Neural crest cell (in vitro differentiated cells): ENCODE data around the gene ASXL3. TPM values are rescaled to one million over a fixed set of nuclear protein-coding genes. Genes with fewer than 3 reads are reported as not detected.

Experiments
- DNase-seq: peaks from one replicate; pipeline ENCODE4 v3.0.0; 2021; ENCODE audit warnings: low read depth, mixed read lengths, low spot score
- H3K27ac Mint-ChIP-seq: one replicate; pipeline ENCODE4 v1.8.0; 2021; ENCODE audit warnings: mild to moderate bottlenecking, mixed read lengths; ENCODE audit not compliant: unreplicated experiment
- H3K27me3 Mint-ChIP-seq: 2 replicates; pipeline ENCODE4 v1.8.0; 2021; ENCODE audit warnings: low read depth, mild to moderate bottlenecking, mixed read lengths
- H3K36me3 Mint-ChIP-seq: 2 replicates; pipeline ENCODE4 v1.8.0; 2021; ENCODE audit warnings: low read depth, mild to moderate bottlenecking, mixed read lengths
- H3K4me1 Mint-ChIP-seq: 2 replicates; pipeline ENCODE4 v1.8.0; 2021; ENCODE audit warnings: mixed read lengths
- H3K4me3 Mint-ChIP-seq: one replicate; pipeline ENCODE4 v1.8.0; 2021; ENCODE audit warnings: mild to moderate bottlenecking, mixed read lengths
- H3K9me3 Mint-ChIP-seq: 2 replicates; pipeline ENCODE4 v1.8.0; 2021; ENCODE audit warnings: mixed read lengths
- total RNA-seq: library from RNA; stranded (reverse); gene quantifications from 2 replicates; pipeline ENCODE4 v1.2.1, GENCODE V29; 2021
- TF ChIP-seq, protein P1 (sequence below): fragments of 200-600 bp; sonication (generic); conservative IDR thresholded peaks from 2 replicates; pipeline ENCODE4 v1.5.0; 2021; ENCODE audit warnings: antibody characterized with exemption, mild to moderate bottlenecking

The ASXL3 gene
- total RNA-seq, 1 donor from 2014 or later, result 14.5 TPM

DNA sequence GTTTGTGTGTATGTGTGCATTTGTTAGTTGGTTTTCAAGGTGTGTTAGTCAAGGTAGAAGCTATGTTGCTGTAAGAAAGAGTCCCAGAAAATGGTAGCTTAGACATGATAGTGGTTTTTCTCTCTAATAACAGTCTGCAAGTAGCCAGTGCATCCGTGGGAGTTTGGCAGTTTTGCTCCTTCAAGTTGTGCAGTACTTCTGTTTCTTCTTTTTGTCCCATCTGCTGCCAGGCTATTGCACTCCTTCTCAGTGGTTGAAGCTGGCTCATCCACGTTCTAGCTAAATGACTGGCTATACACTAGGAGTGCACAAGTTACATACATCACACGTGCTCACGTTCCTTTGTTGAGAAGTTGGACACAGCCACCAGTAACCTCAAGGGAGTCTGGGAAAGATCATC lies 134.7 kb downstream of the ASXL3 start:
- peaks cover 7% of the 10 kb centered on the region for H3K36me3 Mint-ChIP-seq
- H3K27ac Mint-ChIP-seq, result no peak overlapping the region
- peaks cover 33% of the 10 kb centered on the region for H3K4me1 Mint-ChIP-seq
- H3K4me3 Mint-ChIP-seq, result no peak overlapping the region
- no peak for DNase-seq
- TF ChIP-seq, protein P1, sequence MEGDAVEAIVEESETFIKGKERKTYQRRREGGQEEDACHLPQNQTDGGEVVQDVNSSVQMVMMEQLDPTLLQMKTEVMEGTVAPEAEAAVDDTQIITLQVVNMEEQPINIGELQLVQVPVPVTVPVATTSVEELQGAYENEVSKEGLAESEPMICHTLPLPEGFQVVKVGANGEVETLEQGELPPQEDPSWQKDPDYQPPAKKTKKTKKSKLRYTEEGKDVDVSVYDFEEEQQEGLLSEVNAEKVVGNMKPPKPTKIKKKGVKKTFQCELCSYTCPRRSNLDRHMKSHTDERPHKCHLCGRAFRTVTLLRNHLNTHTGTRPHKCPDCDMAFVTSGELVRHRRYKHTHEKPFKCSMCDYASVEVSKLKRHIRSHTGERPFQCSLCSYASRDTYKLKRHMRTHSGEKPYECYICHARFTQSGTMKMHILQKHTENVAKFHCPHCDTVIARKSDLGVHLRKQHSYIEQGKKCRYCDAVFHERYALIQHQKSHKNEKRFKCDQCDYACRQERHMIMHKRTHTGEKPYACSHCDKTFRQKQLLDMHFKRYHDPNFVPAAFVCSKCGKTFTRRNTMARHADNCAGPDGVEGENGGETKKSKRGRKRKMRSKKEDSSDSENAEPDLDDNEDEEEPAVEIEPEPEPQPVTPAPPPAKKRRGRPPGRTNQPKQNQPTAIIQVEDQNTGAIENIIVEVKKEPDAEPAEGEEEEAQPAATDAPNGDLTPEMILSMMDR, result no peak
- H3K27me3 Mint-ChIP-seq, result no peaks in the 10 kb centered on the region
- H3K9me3 Mint-ChIP-seq, result no peaks in the 10 kb centered on the region

DNA sequence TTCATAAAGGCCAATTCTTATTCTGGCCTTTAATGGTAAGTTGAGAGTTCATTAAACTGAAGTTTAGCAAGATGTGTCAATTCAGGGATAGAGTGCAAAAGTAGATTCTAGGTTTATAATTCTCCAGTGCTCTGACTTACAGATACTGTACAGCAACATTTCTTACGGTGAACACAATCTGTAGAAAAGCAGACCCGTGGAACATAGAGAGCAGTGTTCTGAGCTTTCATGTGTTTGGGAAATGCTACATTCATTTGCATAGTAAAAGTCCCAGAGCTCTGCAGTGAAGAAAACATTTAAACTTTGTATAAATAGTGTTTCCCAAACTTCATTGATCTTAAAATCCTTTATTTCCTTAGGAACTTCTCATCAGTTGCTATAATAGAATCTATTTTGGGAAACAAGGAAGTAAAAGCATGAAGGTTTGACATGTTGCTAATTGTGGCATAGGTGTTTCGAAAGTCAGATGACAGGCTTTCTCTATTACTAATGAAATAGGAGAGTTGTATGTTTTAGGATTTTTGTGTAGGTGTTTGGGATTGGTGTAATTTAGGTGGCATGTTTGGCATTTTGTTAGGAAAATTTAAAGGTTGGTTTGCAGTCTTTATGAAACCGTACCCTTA lies 138.2 kb downstream of the ASXL3 start:
- Mint-ChIP-seq H3K4me1 (peaks cover 33% of the 10 kb centered on the region), H3K36me3 (peaks cover 7% of the 10 kb centered on the region), H3K27me3 (no peaks in the 10 kb centered on the region), H3K9me3 (peaks cover 3% of the 10 kb centered on the region), H3K4me3 (no peak overlapping the region), H3K27ac (no peak overlapping the region)
- no peak for DNase-seq
- TF ChIP-seq, protein P1, result no peak

DNA sequence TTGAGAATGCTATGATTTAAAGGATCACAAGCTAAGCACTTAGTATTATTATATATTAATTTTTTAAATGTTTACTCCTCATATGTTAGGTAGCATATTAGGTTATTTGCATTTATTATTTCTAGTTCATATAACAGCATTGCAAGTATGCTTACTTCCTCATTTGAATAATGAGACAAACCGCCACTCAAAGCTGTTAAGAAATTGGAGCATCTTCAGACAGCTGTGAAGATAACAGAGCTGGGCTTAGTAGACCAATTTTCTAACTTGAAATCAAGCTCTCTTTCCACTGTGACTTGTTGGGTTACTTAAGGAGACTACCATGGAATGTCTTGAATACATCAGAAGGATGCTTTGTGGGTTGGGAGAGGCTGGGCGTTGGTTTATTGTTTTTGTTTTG lies 139.3 kb downstream of the ASXL3 start:
- Mint-ChIP-seq H3K36me3 (peaks cover 10% of the 10 kb centered on the region), H3K4me3 (no peak overlapping the region), H3K27me3 (no peaks in the 10 kb centered on the region), H3K9me3 (peaks cover 7% of the 10 kb centered on the region), H3K27ac (no peak overlapping the region), H3K4me1 (peaks cover 33% of the 10 kb centered on the region)
- no peak for DNase-seq
- TF ChIP-seq, protein P1, result no peak

DNA sequence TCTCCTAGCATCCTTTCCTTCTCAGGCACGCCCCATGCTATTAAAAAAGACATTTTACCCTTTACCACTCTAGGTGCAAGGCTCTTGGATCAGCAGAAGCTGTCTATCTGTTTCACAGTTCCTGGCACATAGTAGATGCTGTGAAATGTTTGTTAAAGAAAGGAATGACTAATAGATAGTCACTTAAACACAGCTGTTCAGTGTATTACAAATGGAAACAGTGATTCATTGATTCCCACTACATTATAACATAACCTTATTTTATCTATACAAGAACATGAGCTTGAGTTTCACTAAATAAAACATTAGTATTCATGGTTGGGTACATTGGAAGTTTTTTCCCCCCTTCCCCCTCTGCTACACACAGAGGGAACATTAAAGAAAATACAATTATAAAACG lies 142.1 kb downstream of the ASXL3 start:
- H3K27ac Mint-ChIP-seq, result peak overlapping the region; percentile 9

GRCh38 chr18:33729556-33729955 lies 151.5 kb downstream of the ASXL3 start:
- TF ChIP-seq, protein P1, result no peak
- no peak overlapping the region for H3K4me3 Mint-ChIP-seq
- H3K9me3 Mint-ChIP-seq, result peaks cover 2% of the 10 kb centered on the region
- H3K27ac Mint-ChIP-seq, result no peak overlapping the region
- DNase-seq, result no peak
- peaks cover 7% of the 10 kb centered on the region for H3K4me1 Mint-ChIP-seq
- no peaks in the 10 kb centered on the region for H3K27me3 Mint-ChIP-seq
- peaks cover 17% of the 10 kb centered on the region for H3K36me3 Mint-ChIP-seq

More for the DNA sequence above, 142.1 kb downstream of the ASXL3 start:
- no peak for DNase-seq
- peaks cover 7% of the 10 kb centered on the region for H3K9me3 Mint-ChIP-seq
- peaks cover 9% of the 10 kb centered on the region for H3K36me3 Mint-ChIP-seq
- TF ChIP-seq, protein P1, result no peak
- H3K4me3 Mint-ChIP-seq, result no peak overlapping the region
- H3K4me1 Mint-ChIP-seq, result peaks cover 21% of the 10 kb centered on the region
- H3K27me3 Mint-ChIP-seq, result no peaks in the 10 kb centered on the region
